A549 (cell line): ENCODE results near the gene UBN1. TPM values are rescaled to one million over a fixed set of nuclear protein-coding genes. Genes with fewer than 3 reads are reported as not detected.

Experiments
- ATAC-seq, 2 experiments: fragments of 200-7000 bp in 1 of 2; fragments of >200 bp in 1 of 2; cut with Nextera tagmentation in 1 of 2; cut with Tn5 transposase in 1 of 2; 3 replicates each; pipeline versions ENCODE4 v1.8.0 to v1.9.1; 2018 to 2020; ENCODE audit warnings: mild to moderate bottlenecking in 1 of 2, moderate library complexity in 1 of 2
- CTCF ChIA-PET: fragments of 300-600 bp; sonication (Branson Sonifier 250); formaldehyde crosslinking; extraction: SDS; loops from one replicate; lab custom pipeline; 2021; ENCODE audit warnings: antibody characterized with exemption, inconsistent platforms; lab: Yijun Ruan, JAX
- POLR2A ChIA-PET: fragments of 350-600 bp; formaldehyde crosslinking; extraction: SDS; loops from one replicate; lab custom pipeline; 2021; ENCODE audit warnings: antibody characterized with exemption, inconsistent platforms; lab: Yijun Ruan, JAX
- DNase-seq, 2 experiments: peaks; one replicate each; pipeline versions ENCODE4 v3.0.0 to v3.0.0-alpha.2; 2011 to 2016; ENCODE audit warnings: low read depth in 1 of 2, low spot score in 1 of 2
- FAIRE-seq: peaks from 2 replicates; lab custom pipeline; 2011; peaks lifted over from hg19 to GRCh38; lab: Jason Lieb, UNC
- H3K27ac ChIP-seq, 2 experiments: fragments of >200 bp; sonication (Bioruptor Twin); formaldehyde crosslinking; 3 replicates each; pipeline ENCODE4 v1.5.1; 2016 to 2017
- H3K4me1 ChIP-seq: fragments of >200 bp; sonication (Bioruptor Twin); formaldehyde crosslinking; 3 replicates; pipeline ENCODE4 v1.6.1; 2016
- H3K4me2 ChIP-seq: fragments of >200 bp; sonication (Bioruptor Twin); formaldehyde crosslinking; 3 replicates; pipeline ENCODE4 v1.6.1; 2016
- H3K4me3 ChIP-seq: fragments of >200 bp; sonication (Bioruptor Twin); formaldehyde crosslinking; 3 replicates; pipeline ENCODE4 v1.5.1; 2016
- H3K9me3 ChIP-seq: fragments of >200 bp; sonication (Bioruptor Twin); formaldehyde crosslinking; 3 replicates; pipeline ENCODE4 v1.6.1; 2016
- BCL3 ChIP-seq: fragments of >200 bp; sonication (Bioruptor Twin); formaldehyde crosslinking; IDR thresholded peaks from 3 replicates; pipeline ENCODE4 v1.6.1; 2016
- BHLHE40 ChIP-seq: IDR thresholded peaks from 2 replicates; pipeline ENCODE4 v1.6.1; 2012; ENCODE audit warnings: low read depth, low read length, inconsistent platforms
- CBX8 ChIP-seq: fragments of 200-600 bp; sonication (generic); IDR thresholded peaks from 2 replicates; pipeline ENCODE4 v1.6.1; 2016
- CEBPB ChIP-seq, 2 experiments: fragments of >200 bp in 1 of 2; sonication (Bioruptor Twin) in 1 of 2; formaldehyde crosslinking in 1 of 2; IDR thresholded peaks; 2 replicates each; pipeline ENCODE4 v1.6.1; 2012 to 2016
- CHD2 ChIP-seq: fragments of 150-350 bp; IDR thresholded peaks from 2 replicates; pipeline ENCODE4 v1.6.1; 2014; ENCODE audit warnings: low read length; ENCODE audit not compliant: partially characterized antibody
- CTCF ChIP-seq: fragments of >200 bp; sonication (Bioruptor Twin); formaldehyde crosslinking; IDR thresholded peaks from 3 replicates; pipeline ENCODE4 v1.5.1; 2016
- EHMT2 ChIP-seq: fragments of 200-600 bp; sonication (generic); IDR thresholded peaks from 2 replicates; pipeline ENCODE4 v1.6.1; 2016; ENCODE audit warnings: antibody characterized with exemption, low read depth, mild to moderate bottlenecking, moderate library complexity
- EP300 ChIP-seq, 2 experiments: fragments of >200 bp; sonication (Bioruptor Twin); formaldehyde crosslinking; IDR thresholded peaks; 2 replicates in 1 of 2; 3 replicates in 1 of 2; pipeline ENCODE4 v1.6.1; 2016 to 2017
- FOSB ChIP-seq: fragments of 250-450 bp; sonication (Bioruptor Pico); IDR thresholded peaks from 2 replicates; pipeline ENCODE4 v1.5.0; 2020; ENCODE audit warnings: mild to moderate bottlenecking, moderate library complexity
- FOXS1 ChIP-seq: fragments of 250-450 bp; sonication (Bioruptor Pico); IDR thresholded peaks from 2 replicates; pipeline ENCODE4 v1.5.0; 2020; ENCODE audit warnings: mild to moderate bottlenecking, moderate library complexity
- HMGXB4 ChIP-seq: fragments of 250-450 bp; sonication (Bioruptor Pico); IDR thresholded peaks from 2 replicates; pipeline ENCODE4 v1.5.0; 2021; ENCODE audit warnings: mild to moderate bottlenecking, moderate library complexity, borderline replicate concordance
- JUNB ChIP-seq: fragments of >200 bp; sonication (Bioruptor Twin); formaldehyde crosslinking; IDR thresholded peaks from 2 replicates; pipeline ENCODE4 v1.6.1; 2016
- KDM1A ChIP-seq: fragments of 200-600 bp; sonication (generic); IDR thresholded peaks from 2 replicates; pipeline ENCODE4 v1.6.1; 2016; ENCODE audit warnings: low read depth, mild to moderate bottlenecking
- KDM5A ChIP-seq: fragments of 200-600 bp; sonication (generic); IDR thresholded peaks from 2 replicates; pipeline ENCODE4 v1.6.1; 2016; ENCODE audit warnings: antibody characterized with exemption, mild to moderate bottlenecking
- MAZ ChIP-seq: fragments of 150-350 bp; IDR thresholded peaks from 2 replicates; pipeline ENCODE4 v1.6.1; 2014; ENCODE audit warnings: antibody characterized with exemption, low read depth, low read length, borderline replicate concordance
- PHF8 ChIP-seq: fragments of 200-600 bp; sonication (generic); IDR thresholded peaks from 2 replicates; pipeline ENCODE4 v1.6.1; 2016; ENCODE audit warnings: low read depth, mild to moderate bottlenecking, antibody characterized with exemption, moderate library complexity, borderline replicate concordance
- RAD21 ChIP-seq, 2 experiments: fragments of >200 bp in 1 of 2; sonication (Bioruptor Twin) in 1 of 2; formaldehyde crosslinking in 1 of 2; IDR thresholded peaks in 1 of 2; conservative IDR thresholded peaks in 1 of 2; 2 replicates in 1 of 2; 3 replicates in 1 of 2; pipeline ENCODE4 v1.6.1; 2012 to 2018; ENCODE audit warnings: inconsistent platforms in 1 of 2
- SREBF2 ChIP-seq: fragments of 450-650 bp; IDR thresholded peaks from 2 replicates; pipeline ENCODE4 v1.6.1; 2014; ENCODE audit warnings: mild to moderate bottlenecking, moderate library complexity
- TFCP2L1 ChIP-seq: fragments of 250-450 bp; sonication (Bioruptor Pico); IDR thresholded peaks from 2 replicates; pipeline ENCODE4 v1.5.0; 2021; ENCODE audit warnings: mild to moderate bottlenecking
- TP53 ChIP-seq: fragments of 250-450 bp; sonication (Bioruptor Pico); IDR thresholded peaks from 2 replicates; pipeline ENCODE4 v1.5.0; 2021; ENCODE audit warnings: mild to moderate bottlenecking, moderate library complexity
- ZFP36 ChIP-seq: fragments of 450-650 bp; IDR thresholded peaks from 2 replicates; pipeline ENCODE4 v1.6.1; 2014; ENCODE audit warnings: borderline replicate concordance; ENCODE audit not compliant: partially characterized antibody
- WGBS: methylation state at CpG from one replicate; pipeline ENCODE4 v1.1.6; 2017; ENCODE audit errors: missing lambda C conversion rate; 5-methylcytosine and 5-hydroxymethylcytosine counted together
- polyA plus RNA-seq, 4 experiments: library from polyadenylated mRNA; depleted of rRNA in 3 of 4; stranded (reverse); fragments of >200 nt; fragmentation: RNase III in 1 of 4; extraction: RNeasy Plus Mini Kit Qiagen cat#74134 plus additional on column Dnase treatment in 1 of 4; gene quantifications; 2 replicates in 3 of 4; 3 replicates in 1 of 4; pipeline ENCODE4 v1.2.3, GENCODE V29; 2011 to 2017
- TF ChIP-seq, protein P1 (sequence below): IDR thresholded peaks from 2 replicates; pipeline ENCODE4 v1.6.1; 2012

Gene UBN1
- polyA plus RNA-seq, 2 of the 4 experiments (the other 2 are of a cell fraction), result 14.2 to 20.0 TPM

DNA sequence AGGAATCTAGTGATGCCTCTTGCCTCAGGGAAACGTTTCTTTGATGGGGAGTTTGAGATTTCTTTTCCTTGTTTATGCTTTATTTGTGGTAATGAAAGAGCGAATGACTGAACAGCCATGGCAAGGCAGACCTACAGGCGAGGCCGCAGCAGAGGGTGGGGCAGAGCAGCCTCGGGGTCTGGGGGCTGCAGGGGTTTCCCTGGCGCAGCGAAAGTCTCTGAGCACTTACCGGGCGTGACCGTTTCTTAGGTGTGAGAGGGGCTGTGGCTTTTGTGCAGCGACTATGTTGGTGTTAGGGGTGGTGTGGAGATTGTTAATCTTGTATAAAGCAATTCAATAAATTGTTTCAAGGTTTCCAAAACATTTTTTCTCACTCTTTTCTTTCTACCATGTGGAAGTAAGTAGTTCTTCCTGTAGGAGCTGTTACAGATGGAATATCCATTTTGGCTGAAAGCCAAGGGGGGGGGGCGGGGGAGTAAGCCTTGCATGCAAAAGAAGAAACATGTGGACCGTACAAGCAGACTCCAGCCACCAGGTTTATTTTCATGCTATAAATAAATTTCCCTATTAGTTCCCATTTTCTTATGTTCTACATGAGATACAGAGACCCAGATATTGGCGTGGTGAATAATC is 34.8 kb downstream of the UBN1 start:
- no peaks in the 10 kb centered on the region for H3K4me1 ChIP-seq
- DNase-seq, result no peak
- H3K4me2 ChIP-seq, result no peak overlapping the region
- 81% methylated on average over 14 of the region's 14 CpGs for WGBS
- TF ChIP-seq FOXS1, result no peak
- TF ChIP-seq TFCP2L1 (CRISPR knock-in tag), result no peak
- TF ChIP-seq KDM5A, result no peak
- no peak for TF ChIP-seq ZFP36
- no peak for TF ChIP-seq CHD2
- no peak for TF ChIP-seq MAZ
- no peak for TF ChIP-seq EHMT2
- no peak for TF ChIP-seq JUNB
- no peak for TF ChIP-seq TP53
- no peak for TF ChIP-seq CTCF
- no peak for TF ChIP-seq CEBPB (IDR thresholded peaks at IDR 0.05)
- no peak for TF ChIP-seq HMGXB4
- TF ChIP-seq RAD21 (conservative IDR thresholded peaks at IDR 0.05 in 1 of 2, IDR thresholded peaks at IDR 0.05 in 1 of 2), result no peak
- no peak for ATAC-seq
- H3K4me3 ChIP-seq, result no peak overlapping the region
- H3K27ac ChIP-seq, result no peak overlapping the region
- no peaks in the 10 kb centered on the region for H3K9me3 ChIP-seq
- ChIA-PET CTCF (no interaction called here), POLR2A (no interaction called here)
- no peak for FAIRE-seq

- ChIA-PET CTCF (interaction anchor here (1.4 to 2.2 kb wide), 2 partner anchors 9 to 74 kb away, joined by 5 to 7 read pairs; no protein-coding TSS in a partner anchor), POLR2A (no interaction called here)
- DNase-seq (no peak), ATAC-seq (no peak), FAIRE-seq (no peak)
- WGBS, result 80% methylated on average over 11 of the region's 11 CpGs
- Histone ChIP-seq H3K27ac (no peak overlapping the region), H3K4me2 (no peak overlapping the region), H3K4me3 (no peak overlapping the region), H3K9me3 (no peaks in the 10 kb centered on the region), H3K4me1 (no peaks in the 10 kb centered on the region)
- TF ChIP-seq BCL3, result no peak
- no peak for TF ChIP-seq PHF8
- TF ChIP-seq TFCP2L1 (CRISPR knock-in tag), result no peak
- TF ChIP-seq, protein P1, sequence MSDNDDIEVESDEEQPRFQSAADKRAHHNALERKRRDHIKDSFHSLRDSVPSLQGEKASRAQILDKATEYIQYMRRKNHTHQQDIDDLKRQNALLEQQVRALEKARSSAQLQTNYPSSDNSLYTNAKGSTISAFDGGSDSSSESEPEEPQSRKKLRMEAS, result no peak
- TF ChIP-seq FOSB (CRISPR knock-in tag), result no peak
- no peak for TF ChIP-seq EP300 (IDR thresholded peaks at IDR 0.05)
- TF ChIP-seq KDM5A, result no peak
- no peak for TF ChIP-seq CHD2
- no peak for TF ChIP-seq SREBF2
- no peak for TF ChIP-seq TP53
- no peak for TF ChIP-seq CBX8
- TF ChIP-seq BHLHE40, result no peak
- no peak for TF ChIP-seq KDM1A
Measured at GRCh38 chr16:4882633-4883285, 35.5 kb downstream of the UBN1 start.
